ENCODE measurements around the gene RFLNA.

RFLNA gene, protein sequence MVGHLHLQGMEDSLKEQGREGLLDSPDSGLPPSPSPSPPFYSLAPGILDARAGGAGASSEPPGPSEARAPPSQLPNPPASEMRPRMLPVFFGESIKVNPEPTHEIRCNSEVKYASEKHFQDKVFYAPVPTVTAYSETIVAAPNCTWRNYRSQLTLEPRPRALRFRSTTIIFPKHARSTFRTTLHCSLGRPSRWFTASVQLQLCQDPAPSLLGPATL

DNA sequence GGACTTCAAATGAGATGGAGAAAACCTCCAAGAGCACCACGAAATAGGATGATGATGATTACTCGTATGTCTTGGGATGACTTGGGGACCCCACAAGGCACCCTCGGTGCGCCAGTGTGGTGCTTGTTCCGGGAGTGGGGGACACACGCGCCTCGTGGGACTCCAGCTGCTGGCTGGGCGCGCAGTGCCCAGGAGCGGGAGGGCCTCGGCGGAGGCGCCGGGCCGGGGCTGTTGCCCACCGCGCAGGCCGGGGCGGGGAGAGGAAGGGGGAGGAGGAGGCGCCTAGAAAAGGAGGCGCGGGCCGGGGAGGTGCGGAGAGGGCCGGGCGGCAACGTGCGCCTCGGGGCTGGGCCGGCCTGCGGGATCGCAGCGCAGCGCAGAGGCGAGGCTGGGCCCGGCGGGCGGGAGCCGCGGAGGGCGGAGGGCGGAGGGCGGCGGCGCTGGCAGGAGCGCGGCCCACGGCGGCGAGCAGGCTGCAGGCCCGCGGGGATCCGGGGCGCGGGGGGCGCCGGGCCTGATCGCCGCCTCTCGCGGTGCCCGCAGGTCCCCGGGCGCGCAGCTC, at the start of gene RFLNA:
TSS of gene RFLNA (plus strand) at position 314 of the 562 bp plus-strand sequence. CDS start 337 bp downstream, outside the sequence.
- no peak for DNase-seq (ENCODE audit: low spot score)

DNA sequence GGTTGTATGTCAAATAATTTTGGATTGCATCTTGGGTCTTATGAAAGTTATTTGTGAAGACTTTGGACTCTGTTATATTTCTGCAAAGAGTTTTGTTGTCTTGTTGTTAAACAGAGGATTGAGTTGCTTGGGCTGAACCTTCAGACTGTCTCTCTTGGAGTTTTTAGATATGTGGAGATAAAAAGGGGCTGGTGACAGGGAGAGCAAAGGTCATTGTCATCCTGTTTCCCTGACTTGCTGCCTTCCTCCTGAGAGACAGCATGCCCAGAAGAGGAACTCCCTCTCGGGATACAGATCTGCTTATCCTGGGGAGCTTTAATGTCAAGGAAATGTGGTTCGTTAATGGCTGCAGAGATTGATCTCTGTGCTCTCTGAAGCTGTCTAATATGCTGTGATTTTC, 47.6 kb upstream of the RFLNA start:
- DNase-seq (ENCODE audit: low spot score) (no peak), FAIRE-seq (no peak)

More for the DNA sequence above, at the start of gene RFLNA:
- no peak for FAIRE-seq

DNA sequence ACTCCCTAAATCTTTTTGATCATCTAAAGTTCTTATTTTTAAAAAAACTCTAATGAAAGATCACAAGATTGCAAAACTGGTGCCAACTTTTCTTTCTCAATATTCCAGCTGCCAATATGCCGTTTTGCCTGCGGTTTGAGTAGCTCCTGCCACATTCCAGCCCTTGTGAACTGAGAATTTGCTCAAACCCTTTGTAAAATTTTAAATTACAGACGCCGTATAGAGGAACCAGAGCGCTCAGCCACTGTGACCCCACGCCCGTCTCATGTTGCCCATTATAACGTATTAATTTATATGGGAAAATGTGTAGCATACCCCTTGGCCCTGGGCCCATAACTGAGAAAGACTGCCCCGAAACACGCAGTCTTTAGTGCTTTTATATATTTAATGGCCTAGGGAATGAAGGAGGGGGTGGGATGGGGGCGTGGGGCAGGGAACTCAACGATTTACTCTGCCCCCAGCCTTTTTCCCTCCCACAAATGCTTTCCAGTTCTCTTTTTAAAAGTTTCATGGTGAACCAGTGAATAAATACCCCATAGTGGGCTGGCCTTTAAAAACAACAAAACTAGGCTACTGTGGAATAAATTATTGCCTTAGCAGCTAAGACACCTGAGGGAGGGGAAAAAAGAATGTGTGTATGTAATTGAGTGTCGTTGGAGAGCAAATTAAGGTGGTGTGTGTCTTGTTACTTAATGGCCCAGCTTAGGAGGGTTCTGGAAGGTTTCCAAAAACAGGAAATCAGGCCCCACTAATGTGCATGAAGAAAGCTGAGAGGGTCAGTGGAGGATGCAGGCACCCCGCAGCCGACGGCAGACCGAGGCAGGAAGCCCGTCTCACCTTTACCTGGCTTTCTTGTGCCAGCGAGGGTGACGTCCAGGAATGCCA, 45.7 kb upstream of the RFLNA start:
- no peak for DNase-seq (ENCODE audit: low spot score)
- FAIRE-seq, result no peak

DNA sequence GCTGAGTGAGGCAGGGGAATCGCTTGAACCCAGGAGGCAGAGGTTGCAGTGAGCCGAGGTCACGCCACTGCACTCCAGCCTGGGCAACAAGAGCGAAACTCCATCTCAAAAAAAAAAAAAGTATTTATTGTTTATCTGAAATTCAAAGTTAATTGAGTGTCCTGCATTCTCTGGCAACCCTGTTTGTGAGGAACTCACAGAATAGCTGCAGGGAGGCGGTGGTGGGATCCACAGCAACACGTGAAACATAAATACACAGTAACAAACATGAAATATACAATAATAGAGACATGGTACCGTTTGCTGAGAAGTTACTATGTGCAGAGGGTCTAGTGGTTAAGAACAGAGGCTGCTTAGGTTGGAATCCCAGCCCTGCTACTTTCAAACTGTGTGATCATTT, 43.7 kb upstream of the RFLNA start:
- FAIRE-seq (no peak), DNase-seq (ENCODE audit: low spot score) (no peak)

DNA sequence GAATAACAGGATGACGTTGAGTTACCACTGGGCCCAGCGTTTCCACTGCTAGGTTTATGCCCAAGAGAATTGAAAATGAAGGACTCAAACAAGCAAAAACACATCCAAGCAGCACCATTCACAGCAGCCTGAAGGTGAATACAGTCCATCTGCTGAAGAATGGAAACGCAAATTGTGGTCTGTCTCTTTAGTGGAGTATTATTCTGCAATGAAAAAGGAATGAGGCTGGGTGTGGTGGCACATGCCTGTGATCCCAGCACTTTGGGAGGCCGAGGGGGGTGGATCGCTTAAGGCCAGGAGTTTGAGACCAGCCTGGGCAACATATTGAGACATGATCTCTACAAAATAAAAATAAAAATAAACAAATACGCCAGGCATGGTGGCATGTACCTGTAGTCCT, 41.9 kb upstream of the RFLNA start:
- no peak for DNase-seq (ENCODE audit: low spot score)
- no peak for FAIRE-seq

DNA sequence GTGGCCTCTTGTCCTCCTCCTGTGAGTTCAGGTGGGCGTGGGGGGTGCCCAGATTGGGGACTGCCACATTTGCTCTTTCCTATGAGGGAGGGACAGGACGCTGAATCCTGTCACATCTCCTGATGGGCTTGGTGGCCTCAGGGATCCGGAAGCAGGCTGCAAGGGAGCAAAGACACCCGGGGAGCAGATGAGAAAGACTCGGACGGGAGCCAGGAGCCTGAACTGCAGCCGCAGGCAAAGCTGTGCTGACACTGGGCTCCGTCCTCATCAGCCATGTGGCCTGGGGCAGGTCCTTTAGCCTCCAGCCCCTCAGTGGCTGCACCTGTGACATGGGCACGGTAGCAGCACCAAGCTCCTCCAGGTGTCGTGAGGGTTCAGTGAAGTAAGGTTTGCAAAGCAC, 40.8 kb upstream of the RFLNA start:
- no peak for FAIRE-seq
- DNase-seq (ENCODE audit: low spot score), result no peak

DNA sequence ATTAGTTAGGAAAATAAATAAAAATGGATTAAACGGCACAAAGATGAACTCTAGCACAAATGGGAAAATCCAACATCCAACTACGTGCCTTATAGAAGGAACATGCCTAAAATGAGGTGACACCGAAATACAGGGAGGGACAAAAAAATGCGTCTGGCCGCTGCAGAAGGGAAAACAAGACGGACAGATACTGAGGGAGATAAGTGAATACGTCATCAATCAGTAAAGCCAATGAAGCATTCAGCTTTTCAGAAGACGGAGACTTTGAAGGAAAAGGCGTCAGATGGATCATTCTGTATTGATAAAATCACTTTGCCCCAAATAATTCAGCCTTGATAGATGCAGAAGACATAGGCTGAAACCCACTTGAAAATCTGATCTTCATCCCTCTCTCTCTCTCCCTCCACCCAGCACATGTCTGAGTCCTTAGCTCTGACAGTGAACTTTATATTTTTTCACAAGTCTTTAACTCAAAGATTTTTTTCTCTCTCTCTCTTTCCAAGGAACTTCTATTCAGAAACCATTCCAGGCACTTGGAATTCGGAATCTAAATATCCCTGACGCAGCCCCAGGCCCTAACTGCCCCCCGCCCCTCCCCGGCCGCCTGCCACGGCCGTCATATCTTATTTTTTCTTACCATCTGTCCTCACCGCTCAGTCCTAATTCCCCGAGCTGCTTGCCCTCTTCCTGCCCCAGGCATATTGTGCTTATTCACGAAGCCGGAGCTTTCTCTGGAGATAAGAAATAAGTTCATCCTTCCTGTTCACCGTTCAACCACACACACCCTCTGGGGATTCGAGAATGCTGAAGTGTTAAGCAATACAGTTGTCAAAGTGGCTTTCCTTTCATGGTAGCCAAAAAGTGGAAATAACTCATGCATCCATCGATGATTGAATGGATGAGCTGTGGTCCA, 35.5 kb upstream of the RFLNA start:
- FAIRE-seq (no peak), DNase-seq (ENCODE audit: low spot score) (no peak)

DNA sequence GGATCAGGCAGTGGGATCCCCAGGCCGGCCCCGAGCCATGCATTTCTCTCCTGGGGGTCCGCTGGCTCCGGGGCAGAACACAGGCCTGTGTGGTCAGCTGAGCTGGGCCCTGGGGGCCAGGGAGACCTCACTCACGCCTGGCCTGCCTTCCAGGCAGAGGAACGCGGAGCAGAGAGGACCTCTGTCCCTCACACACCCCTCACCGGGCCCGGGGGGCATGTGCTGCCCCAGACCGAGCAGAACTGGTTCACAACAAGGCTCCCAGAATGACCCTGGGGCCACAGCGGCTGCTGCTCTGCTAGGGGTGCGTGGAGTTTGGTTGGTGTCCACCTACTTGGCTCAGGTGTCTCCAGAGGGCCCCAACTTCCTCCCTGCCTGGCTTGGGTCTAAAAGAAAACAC, 33.0 kb upstream of the RFLNA start:
- FAIRE-seq, result no peak

DNA sequence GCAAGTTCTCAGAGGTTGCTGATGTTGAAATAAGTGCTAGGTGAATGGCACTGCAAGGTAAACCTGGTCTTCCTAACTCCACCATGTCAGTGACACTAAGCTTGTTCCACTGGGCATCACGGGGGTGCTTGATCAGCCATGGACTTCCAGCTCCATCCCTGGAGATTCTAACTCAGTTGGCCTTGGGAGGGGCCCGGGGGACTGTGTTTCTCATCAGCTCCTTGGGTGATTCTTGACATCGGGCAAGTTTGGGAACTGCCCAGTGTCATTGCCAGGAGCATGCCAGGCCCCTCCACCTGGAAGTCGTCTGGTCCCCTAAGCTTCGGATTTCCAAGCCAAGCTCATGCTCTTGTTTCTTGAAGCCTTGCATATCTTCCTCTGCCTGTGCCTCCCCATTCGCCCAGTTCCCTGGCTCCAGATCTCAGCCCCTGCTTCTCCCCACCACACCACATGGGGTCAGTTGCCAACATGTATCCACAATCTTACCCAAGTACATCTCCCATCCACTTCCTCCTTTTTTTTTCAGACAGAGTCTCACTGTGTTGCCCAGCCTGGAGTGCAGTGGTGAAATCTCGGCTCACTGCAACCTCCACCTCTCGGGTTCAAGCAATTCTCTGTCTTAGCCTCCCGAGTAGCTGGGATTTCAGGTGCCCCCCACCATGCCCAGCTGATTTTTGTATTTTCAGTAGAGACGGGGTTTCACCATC, 30.7 kb upstream of the RFLNA start:
- FAIRE-seq (no peak), DNase-seq (ENCODE audit: low spot score) (no peak)

More for the DNA sequence above, 33.0 kb upstream of the RFLNA start:
- DNase-seq (ENCODE audit: low spot score), result no peak

DNA sequence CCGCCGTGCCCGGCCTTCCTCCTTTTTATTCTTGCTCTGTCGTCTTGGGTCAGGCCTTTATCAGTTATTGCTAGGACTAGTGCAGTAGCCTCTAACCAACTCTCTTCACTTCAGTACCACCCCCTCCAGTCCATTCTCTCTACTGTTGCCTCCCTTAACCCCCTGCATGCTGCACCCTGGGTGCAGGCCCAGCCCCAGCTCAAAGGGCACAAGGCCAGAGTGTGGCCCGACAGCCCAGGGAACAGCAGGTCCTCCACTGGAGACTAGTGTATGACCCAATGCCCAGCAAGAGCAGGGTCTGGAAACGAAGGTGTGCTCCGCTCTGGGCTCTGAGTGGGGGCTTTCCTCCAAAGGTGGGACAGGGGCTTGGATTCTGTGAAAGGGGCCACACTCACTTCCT, 30.0 kb upstream of the RFLNA start:
- no peak for FAIRE-seq
- no peak for DNase-seq (ENCODE audit: low spot score)

DNA sequence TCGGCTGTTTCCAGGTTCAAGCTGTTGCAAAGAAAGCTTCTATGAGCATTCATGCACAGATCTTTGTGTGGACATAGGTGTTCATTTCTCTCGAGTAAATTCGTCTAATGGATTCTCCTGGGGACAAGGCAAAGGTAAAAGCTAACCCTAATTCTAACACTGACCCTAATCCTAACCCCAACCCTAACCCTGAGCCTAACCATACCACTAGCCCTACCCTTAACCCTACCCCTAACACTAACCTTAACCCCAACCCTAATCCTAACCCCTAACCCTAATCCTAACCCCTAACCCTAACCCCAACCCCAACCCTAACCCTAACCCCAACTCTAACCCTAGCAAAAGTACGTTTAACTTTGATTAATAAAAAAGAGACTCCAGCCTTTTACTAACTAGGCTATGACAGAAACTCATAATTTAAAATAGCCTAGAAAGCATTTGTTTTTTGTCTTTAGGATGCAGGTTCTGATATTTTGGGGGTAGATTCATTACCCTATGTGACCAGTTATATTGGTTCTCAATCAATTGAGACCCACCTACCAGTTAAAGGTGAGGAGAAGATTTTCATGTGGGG, 27.6 kb upstream of the RFLNA start:
- no peak for DNase-seq (ENCODE audit: low spot score)

DNA sequence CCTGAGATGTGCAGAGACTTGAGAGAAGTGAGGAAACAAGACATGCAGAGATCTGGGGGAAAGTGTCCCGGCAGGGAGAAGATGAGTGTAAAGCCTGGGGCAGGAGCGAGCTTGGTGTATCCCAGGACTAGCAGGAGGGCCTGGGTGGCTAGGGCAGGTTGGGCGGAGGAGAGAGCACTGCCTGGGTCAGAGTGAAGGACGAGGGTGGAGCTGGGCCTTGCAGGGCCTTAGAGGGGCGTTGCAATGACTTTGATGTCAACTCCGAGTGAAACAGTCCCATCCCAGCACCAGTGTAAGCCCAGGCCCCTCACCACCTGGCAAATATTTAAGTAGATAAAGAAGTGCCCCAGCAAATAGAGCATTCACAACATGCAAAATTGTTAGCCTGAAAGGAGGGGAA, 24.2 kb upstream of the RFLNA start:
- FAIRE-seq (no peak), DNase-seq (ENCODE audit: low spot score) (no peak)

More for the DNA sequence above, 27.6 kb upstream of the RFLNA start:
- FAIRE-seq, result no peak

DNA sequence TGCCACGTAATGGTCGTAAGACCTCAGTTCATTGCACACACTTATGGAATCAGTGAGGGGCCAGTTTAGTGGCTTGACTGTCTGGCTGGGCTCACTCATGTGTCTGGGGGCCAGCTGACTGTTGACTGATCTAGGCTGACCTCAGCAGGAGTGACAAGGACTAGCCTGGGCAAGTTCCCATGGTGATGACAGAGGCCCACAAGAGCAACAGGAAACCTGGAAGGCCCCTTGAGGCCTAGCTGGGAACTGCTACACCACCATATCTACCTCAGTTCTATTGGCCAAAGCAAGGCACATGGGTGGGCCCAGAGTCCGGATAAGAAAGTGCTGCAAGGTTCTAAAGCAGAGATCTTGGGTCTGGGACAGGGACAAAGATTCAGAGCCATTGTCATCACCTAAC, 21.3 kb upstream of the RFLNA start:
- DNase-seq (ENCODE audit: low spot score) (peak; percentile 78), FAIRE-seq (no peak)

DNA sequence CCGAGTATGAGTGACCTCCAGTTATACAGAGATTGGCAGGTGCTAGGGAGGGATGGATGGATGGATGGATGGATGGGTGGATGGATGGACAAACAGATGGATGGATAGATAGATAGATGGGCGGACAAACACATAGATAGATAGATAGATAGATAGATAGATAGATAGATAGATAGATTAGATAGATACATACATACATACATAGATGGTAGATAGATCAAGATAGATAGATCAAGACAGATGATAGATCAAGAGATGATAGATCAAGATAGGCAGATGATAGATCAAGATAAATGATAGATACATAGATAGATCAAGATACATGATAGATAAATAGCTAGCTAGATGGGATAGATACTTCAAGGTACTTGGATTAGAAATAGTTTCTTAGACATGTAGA, 18.6 kb upstream of the RFLNA start:
- no peak for DNase-seq (ENCODE audit: low spot score)
- no peak for FAIRE-seq

DNA sequence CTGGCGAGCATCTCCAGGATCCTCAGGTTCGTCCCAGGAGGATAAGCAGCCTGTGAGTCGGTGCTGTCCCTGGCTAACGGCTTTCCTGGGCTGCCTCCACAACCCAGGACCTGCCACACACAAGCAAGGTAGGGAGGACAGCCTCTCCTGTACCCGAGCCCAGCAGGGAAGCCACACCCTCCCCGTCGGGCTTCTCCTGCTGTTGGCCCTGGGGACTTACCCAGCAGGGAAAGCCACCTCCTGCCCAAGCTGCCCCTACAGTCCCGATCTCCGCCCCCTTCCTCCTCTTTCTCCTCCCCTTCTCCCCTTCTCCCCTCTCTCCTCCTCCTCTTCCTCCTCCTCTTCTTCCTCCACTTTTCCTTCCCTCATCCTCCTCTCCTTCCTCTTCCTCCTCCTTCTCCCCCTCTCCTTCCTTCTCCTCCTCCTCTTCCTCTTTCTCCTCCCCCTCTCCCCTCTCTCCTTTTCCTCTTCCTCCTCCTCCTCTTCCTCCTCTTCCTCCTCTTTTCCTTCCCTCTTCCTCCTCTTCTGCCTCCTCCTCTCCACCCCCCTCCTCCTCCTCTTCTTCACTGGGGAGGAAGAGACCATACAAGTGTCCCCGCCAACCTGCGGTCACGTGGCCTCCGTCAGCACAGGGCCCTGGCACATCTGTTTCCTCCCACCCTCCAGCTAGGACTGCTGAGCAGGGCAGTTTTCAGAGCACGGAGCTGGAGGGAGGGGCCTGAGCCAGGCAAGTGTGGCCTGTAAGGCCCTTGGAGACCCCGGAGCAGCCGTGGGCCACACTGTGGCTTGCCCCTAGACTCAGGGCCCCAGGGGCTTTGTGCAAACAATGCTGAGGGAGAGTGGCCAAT, 17.3 kb upstream of the RFLNA start:
- no peak for FAIRE-seq
- no peak for DNase-seq (ENCODE audit: low spot score)

DNA sequence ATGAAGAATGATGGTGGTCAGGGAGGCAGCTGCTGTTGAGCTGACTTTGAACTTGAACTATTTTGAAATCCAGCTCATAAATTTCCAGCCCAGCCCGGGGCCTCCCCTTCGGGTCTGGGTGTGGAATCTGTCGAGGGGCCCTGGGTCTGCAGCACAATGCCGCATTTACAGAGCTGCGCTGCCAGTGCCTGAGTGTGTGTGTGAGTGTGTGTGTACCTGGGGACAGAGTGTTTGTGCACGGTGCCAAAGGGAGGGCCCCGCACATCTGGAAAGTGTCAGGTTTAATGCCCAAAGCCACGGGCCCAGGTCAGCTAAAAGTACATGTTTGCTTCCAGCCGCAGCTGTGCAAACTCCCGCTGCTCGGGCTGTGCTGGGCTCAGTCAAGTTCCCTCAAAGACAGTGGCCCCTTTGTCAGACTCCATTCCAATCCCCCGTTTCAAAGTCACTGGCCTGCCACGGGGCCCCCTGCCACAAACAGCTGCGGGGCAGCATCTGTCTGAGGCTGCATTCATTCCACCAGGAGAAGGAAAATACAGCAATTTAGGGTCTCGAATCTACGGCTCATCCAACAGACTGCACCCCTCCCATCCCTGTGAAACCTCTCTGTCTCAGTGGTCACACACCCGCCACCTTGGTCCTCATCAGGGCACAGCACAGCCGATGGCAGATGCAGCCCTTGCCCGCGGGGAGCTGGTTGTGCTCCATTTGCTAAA, 16.3 kb upstream of the RFLNA start:
- FAIRE-seq, result no peak

DNA sequence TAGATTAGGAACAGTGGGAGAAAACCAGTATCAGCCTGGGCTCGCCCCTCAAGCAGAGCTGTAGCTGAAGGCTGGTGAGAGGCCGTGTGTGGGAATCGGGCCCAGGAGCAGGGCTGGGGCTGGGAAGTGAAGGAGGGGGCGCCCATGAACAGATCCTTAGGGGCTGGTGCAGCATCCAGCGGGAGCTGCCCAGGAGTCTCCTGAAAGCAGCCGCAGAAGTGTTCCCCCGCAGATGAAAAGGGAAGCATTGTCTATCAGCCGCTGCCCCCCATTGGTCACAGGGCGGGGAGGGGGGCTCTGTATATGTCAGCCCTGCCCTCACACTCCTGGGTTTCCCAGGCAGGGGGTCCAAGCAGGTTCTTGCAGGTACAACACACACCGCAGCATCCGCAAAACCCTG, 15.6 kb upstream of the RFLNA start:
- no peak for FAIRE-seq
- no peak for DNase-seq (ENCODE audit: low spot score)

More for the DNA sequence above, 16.3 kb upstream of the RFLNA start:
- DNase-seq (ENCODE audit: low spot score), result no peak

DNA sequence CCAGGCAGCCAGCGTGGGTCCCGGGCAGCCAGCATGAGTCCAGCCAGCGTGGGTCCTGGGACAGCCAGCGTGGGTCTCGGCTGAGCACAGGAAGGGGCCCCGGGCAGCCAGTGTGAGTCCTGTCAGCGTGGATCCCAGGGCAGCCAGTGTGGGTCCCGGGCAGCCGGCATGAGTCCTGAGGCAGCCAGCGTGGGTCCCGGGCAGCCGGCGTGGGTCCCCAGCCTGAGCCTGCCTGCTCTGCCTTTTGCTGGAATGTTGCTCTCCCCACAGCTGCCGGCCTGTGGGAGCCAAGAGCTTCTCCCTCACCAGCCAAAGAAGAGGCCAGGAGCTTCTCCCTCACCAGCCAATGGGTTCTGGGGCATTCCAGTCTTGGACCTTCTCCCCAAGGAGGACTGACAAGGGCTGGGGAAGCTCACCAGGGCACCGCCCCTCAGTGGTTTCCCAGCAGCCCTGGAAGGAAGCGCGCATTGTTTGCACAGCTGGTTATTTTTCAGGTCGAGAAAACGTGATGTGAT, 15.0 kb upstream of the RFLNA start:
- FAIRE-seq, result no peak
- no peak for DNase-seq (ENCODE audit: low spot score)

DNA sequence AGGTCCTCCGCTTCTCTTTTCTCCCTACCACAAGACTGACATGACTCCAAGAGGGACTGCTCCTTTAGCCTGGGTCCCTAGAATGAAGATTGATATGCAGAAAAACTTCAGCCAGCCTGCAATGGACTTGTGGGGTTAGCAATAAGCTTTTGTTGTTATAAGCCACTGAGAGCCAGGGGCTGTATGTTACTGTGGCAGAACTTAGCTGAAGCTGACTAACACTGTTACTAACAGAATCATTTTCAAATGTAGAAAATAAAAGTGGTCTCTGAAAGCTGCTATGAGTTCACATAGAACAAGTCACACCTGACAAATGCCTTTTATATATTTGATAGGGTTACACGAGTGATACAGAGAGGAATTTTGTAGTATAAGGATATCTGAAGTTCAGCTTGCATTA, 13.6 kb upstream of the RFLNA start:
- FAIRE-seq (no peak), DNase-seq (ENCODE audit: low spot score) (no peak)

All from RCC 7860 (cell line).